ENCODE results near the gene PTPRQ.

DNA sequence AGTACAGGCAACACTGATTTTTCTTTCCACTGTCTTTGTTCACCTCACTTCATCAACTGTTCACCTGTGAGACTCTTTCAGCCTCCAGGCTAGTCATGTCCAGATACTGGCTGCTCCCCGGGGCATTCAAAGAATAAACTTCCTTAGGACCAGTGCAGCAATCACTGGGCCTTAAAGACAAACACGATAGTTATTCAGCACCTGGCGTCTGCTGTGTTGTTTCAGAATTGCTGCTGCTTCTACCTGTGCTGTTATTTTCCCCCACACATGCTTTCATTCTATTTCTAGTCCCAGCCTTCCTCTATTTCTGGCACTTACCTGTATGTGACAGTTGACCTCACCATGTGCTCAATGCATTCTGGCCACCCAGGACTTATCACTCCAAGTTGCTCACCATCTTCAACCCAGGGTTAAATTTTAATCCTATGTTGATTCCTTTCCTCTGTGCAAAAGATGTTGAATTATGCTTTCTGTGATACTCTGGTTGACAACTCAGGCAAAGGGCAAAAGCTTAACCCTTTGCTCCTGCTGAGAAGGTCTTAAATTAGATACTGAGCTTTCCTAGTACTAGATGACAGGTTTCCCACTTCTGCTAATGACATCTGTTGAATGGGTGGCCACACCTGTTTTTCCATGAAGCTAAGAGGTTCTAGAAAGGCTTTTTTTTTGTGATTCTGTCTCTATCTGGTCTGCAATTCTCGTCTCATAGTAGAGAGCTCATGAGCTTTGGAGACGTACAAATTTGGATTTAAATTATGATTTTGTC is 41.4 kb downstream of the PTPRQ start:
- TF ChIP-seq POLR2AphosphoS5 (IDR thresholded peaks at IDR 0.05), result no peak
- TF ChIP-seq, protein P1, sequence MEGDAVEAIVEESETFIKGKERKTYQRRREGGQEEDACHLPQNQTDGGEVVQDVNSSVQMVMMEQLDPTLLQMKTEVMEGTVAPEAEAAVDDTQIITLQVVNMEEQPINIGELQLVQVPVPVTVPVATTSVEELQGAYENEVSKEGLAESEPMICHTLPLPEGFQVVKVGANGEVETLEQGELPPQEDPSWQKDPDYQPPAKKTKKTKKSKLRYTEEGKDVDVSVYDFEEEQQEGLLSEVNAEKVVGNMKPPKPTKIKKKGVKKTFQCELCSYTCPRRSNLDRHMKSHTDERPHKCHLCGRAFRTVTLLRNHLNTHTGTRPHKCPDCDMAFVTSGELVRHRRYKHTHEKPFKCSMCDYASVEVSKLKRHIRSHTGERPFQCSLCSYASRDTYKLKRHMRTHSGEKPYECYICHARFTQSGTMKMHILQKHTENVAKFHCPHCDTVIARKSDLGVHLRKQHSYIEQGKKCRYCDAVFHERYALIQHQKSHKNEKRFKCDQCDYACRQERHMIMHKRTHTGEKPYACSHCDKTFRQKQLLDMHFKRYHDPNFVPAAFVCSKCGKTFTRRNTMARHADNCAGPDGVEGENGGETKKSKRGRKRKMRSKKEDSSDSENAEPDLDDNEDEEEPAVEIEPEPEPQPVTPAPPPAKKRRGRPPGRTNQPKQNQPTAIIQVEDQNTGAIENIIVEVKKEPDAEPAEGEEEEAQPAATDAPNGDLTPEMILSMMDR (IDR thresholded peaks at IDR 0.05), result no peak
